Transverse colon (tissue), 4 donors: ENCODE measurements around the gene MINDY4B. TPM values are rescaled to one million over a fixed set of nuclear protein-coding genes. Genes with fewer than 3 reads are reported as not detected.

ENCODE experiments used
- DNase-seq: peaks from one replicate; pipeline ENCODE4 v3.0.0-alpha.2; 2019
- H3K27ac ChIP-seq, 4 donors: fragments of 200-600 bp; sonication (generic); 2 replicates each; pipeline ENCODE4 v1.5.1; 2016 to 2018; ENCODE audit warnings: inconsistent platforms in 4 of 4
- H3K27me3 ChIP-seq: fragments of 200-600 bp; sonication (generic); 2 replicates; pipeline ENCODE4 v1.5.1; 2017; ENCODE audit warnings: inconsistent platforms
- H3K36me3 ChIP-seq, 4 donors: fragments of 200-600 bp; sonication (generic); 2 replicates each; pipeline ENCODE4 v1.5.1; 2017 to 2019; ENCODE audit warnings: inconsistent platforms in 4 of 4
- H3K4me1 ChIP-seq, 4 donors: fragments of 200-600 bp; sonication (generic); 2 replicates each; pipeline ENCODE4 v1.5.1; 2017 to 2020; ENCODE audit warnings: inconsistent platforms in 4 of 4
- H3K4me3 ChIP-seq, 4 donors: fragments of 200-600 bp; sonication (generic); 1 replicate in 1 of 4; 2 replicates in 3 of 4; pipeline versions ENCODE4 v1.5.1 to v1.6.1; 2017 to 2019; ENCODE audit warnings: inconsistent platforms in 4 of 4
- H3K9me3 ChIP-seq, 2 donors: fragments of 200-600 bp; sonication (generic); 2 replicates each; pipeline ENCODE4 v1.5.1; 2017 to 2019; ENCODE audit warnings: inconsistent platforms in 2 of 2
- EP300 ChIP-seq: sonication (generic); formaldehyde crosslinking; IDR thresholded peaks from one replicate; pipeline ENCODE4 v1.6.1; 2017; ENCODE audit warnings: antibody characterized with exemption, low read depth
- POLR2A ChIP-seq: fragments of 450-650 bp; IDR thresholded peaks from one replicate; pipeline ENCODE4 v1.6.1; 2016; ENCODE audit warnings: antibody characterized with exemption, mild to moderate bottlenecking, moderate library complexity
- POLR2AphosphoS5 ChIP-seq, 3 donors: sonication (generic); formaldehyde crosslinking; IDR thresholded peaks; one replicate each; pipeline ENCODE4 v1.6.1; 2016; ENCODE audit warnings: antibody characterized with exemption in 3 of 3
- WGBS, 2 donors: methylation state at CpG; one replicate each; pipeline ENCODE4 v1.1.5; 2018; ENCODE audit warnings: low coverage in 1 of 2; 5-methylcytosine and 5-hydroxymethylcytosine counted together
- in situ Hi-C, 4 donors: fragments of 200-750 bp; cut with MboI; loops; one replicate each; pipeline versions ENCODE4 v1.15.0 to v1.15.1; 2017; ENCODE audit warnings: low sequenced_read_pairs in 3 of 4, low pct_ligation_motif_present in 1 of 4, low pct_unique_long_range_greater_than_20kb in 1 of 4
- intact Hi-C: fragments of 100-400 bp; cut with DNase I; formaldehyde crosslinking; loops from one replicate; pipeline ENCODE4 v1.15.1; 2023; ENCODE audit warnings: low total_unique reads
- total RNA-seq, 4 donors: library from RNA; depleted of rRNA; stranded (reverse); fragments of >200 nt; gene quantifications; one replicate each; pipeline ENCODE4 v1.1.0, GENCODE V29; 2016
- TF ChIP-seq, protein P1 (sequence below), 5 experiments: fragments of 200-600 bp in 3 of 5; fragments of 450-650 bp in 2 of 5; sonication (generic) in 3 of 5; IDR thresholded peaks; 1 replicate in 2 of 5; 2 replicates in 3 of 5; pipeline ENCODE4 v1.5.1; 2016 to 2017; ENCODE audit warnings: antibody characterized with exemption in 5 of 5, inconsistent platforms in 3 of 5, mild to moderate bottlenecking in 2 of 5, moderate library complexity in 1 of 5

The MINDY4B gene
- total RNA-seq, 4 donors from 2014 or later: not detected

DNA sequence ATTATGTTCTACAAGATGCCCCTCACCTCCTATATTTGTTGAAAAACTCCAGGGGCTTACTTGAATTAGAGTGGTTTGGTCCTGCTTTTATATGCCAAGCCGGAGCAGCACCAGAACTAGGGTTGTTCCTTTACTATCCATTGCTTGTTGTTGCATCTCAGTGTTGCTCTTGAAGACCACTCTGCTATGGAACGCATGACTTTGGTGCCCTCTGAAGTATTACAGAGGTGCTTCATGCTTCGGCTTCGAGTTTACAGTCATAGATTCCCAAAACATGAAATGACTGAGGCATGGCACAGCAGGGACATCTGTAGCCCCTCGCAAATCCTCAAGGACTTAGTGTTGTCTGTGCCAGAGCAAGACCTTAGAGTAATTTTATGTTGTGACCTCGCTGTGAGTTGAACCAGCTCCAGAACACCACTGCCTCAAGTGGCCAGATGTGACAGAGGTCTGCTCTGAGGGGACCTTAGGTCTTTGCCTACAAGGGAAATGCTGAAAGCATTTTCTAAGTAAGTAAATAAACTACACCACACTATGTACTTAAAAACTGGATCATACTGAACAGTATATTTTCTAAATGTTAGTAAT, 75.1 kb downstream of the MINDY4B start:
- DNase-seq: no peak
- H3K36me3 ChIP-seq: no peaks in the 10 kb centered on the region
- in situ Hi-C loops (no loop called here), intact Hi-C loops (no loop called here)
- no peaks in the 10 kb centered on the region for H3K4me1 ChIP-seq
- no peaks in the 10 kb centered on the region for H3K9me3 ChIP-seq
- TF ChIP-seq POLR2A: no peak
- TF ChIP-seq, protein P1, sequence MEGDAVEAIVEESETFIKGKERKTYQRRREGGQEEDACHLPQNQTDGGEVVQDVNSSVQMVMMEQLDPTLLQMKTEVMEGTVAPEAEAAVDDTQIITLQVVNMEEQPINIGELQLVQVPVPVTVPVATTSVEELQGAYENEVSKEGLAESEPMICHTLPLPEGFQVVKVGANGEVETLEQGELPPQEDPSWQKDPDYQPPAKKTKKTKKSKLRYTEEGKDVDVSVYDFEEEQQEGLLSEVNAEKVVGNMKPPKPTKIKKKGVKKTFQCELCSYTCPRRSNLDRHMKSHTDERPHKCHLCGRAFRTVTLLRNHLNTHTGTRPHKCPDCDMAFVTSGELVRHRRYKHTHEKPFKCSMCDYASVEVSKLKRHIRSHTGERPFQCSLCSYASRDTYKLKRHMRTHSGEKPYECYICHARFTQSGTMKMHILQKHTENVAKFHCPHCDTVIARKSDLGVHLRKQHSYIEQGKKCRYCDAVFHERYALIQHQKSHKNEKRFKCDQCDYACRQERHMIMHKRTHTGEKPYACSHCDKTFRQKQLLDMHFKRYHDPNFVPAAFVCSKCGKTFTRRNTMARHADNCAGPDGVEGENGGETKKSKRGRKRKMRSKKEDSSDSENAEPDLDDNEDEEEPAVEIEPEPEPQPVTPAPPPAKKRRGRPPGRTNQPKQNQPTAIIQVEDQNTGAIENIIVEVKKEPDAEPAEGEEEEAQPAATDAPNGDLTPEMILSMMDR (IDR thresholded peaks at IDR 0.05): no peak
- TF ChIP-seq POLR2AphosphoS5 (IDR thresholded peaks at IDR 0.05): no peak
- TF ChIP-seq EP300: no peak
- no peak overlapping the region for H3K4me3 ChIP-seq
- no peaks in the 10 kb centered on the region for H3K27me3 ChIP-seq
- WGBS, 2 donors: 79 to 88% methylated on average over 1 to 6 of the region's 6 CpGs
- no peak overlapping the region for H3K27ac ChIP-seq

- no peaks in the 10 kb centered on the region for H3K4me1 ChIP-seq
- intact Hi-C loops (no loop called here), in situ Hi-C loops (no loop called here)
- no peak for DNase-seq
- H3K36me3 ChIP-seq: no peaks in the 10 kb centered on the region
- H3K27me3 ChIP-seq: no peaks in the 10 kb centered on the region
- H3K4me3 ChIP-seq: no peak overlapping the region
- H3K27ac ChIP-seq: no peak overlapping the region
- no peaks in the 10 kb centered on the region for H3K9me3 ChIP-seq
- no peak for TF ChIP-seq POLR2AphosphoS5 (IDR thresholded peaks at IDR 0.05)
- WGBS, 2 donors: 63 to 81% methylated on average over 2 to 6 of the region's 6 CpGs
These were observed 75.8 kb downstream of the MINDY4B start for GRCh38 chr3:150829408-150829807.

DNA sequence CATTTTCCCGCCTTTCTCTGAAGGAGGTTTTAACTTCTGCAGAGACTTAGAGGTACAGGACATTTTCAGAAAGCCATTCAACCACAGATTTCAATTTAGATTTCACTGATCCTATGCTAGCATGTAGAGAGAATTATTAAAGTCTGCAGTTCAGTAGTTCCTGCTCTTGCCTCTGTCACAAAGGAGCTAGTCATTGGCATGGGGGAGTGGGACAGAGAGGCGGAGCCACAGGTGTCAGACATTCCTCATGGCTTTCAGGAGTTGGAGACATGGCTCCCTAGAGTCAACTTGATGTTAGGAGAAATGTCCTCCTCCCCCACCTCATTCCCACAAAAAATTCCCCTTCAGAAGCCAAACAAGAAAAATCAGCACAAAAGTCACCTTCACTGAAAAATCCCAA, 76.2 kb downstream of the MINDY4B start:
- in situ Hi-C loops: no loop called here
- no peak overlapping the region for H3K4me3 ChIP-seq
- no peaks in the 10 kb centered on the region for H3K36me3 ChIP-seq
- H3K4me1 ChIP-seq: no peaks in the 10 kb centered on the region
- intact Hi-C loops: no loop called here
- no peak for DNase-seq
- H3K27me3 ChIP-seq: no peaks in the 10 kb centered on the region
- 91% methylated on average over 2 of the region's 2 CpGs; no CpG with 5 or more reads in 1 of the 2 donors for WGBS, 2 donors
- H3K9me3 ChIP-seq: no peaks in the 10 kb centered on the region
- TF ChIP-seq POLR2AphosphoS5 (IDR thresholded peaks at IDR 0.05) (no peak), POLR2A (no peak), EP300 (no peak)
- no peak overlapping the region for H3K27ac ChIP-seq

DNA sequence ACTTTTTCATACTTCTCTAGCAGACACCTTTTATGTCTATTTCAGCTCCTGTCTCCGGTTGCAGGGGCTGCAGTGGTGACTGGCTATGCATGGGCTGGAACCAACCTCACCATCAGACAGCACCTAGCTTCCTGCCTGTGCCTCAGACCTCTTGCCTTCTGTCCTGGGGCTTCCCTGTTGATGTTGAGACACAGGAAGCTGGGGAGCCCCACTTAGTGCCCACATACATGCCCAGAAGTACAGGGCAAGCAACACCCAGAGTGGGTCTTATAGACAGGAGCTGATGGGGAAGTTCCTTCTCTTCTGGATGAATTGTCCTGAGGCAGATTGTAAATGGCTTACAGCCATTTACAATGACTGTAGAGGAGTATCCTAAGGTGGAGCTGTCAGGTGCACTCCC, 77.0 kb downstream of the MINDY4B start:
- 78 to 93% methylated on average over 1 of the region's 1 CpG for WGBS, 2 donors
- no peak for TF ChIP-seq POLR2A
- TF ChIP-seq, protein P1 (IDR thresholded peaks at IDR 0.05): no peak
- no peak for TF ChIP-seq EP300
- no peak for TF ChIP-seq POLR2AphosphoS5 (IDR thresholded peaks at IDR 0.05)
- in situ Hi-C loops (no loop called here), intact Hi-C loops (no loop called here)
- no peaks in the 10 kb centered on the region for H3K27me3 ChIP-seq
- H3K27ac ChIP-seq: no peak overlapping the region
- H3K9me3 ChIP-seq: no peaks in the 10 kb centered on the region
- H3K4me3 ChIP-seq: no peak overlapping the region
- no peak for DNase-seq
- no peaks in the 10 kb centered on the region for H3K4me1 ChIP-seq
- no peaks in the 10 kb centered on the region for H3K36me3 ChIP-seq

GRCh38 chr3:150826466-150827282, 78.6 kb downstream of the MINDY4B start:
- intact Hi-C loops: no loop called here
- 88% methylated on average over 12 of the region's 12 CpGs; no CpG with 5 or more reads in 1 of the 2 donors for WGBS, 2 donors

More at GRCh38 chr3:150826466-150827282, 78.6 kb downstream of the MINDY4B start:
- no peaks in the 10 kb centered on the region for H3K9me3 ChIP-seq
- no peak overlapping the region for H3K27ac ChIP-seq
- in situ Hi-C loops: no loop called here
- no peak for TF ChIP-seq POLR2A
- TF ChIP-seq POLR2AphosphoS5 (IDR thresholded peaks at IDR 0.05): no peak
- TF ChIP-seq, protein P1 (IDR thresholded peaks at IDR 0.05): no peak
- no peak for TF ChIP-seq EP300
- no peaks in the 10 kb centered on the region for H3K27me3 ChIP-seq
- H3K36me3 ChIP-seq: no peaks in the 10 kb centered on the region
- DNase-seq: no peak
- no peak overlapping the region for H3K4me3 ChIP-seq
- no peaks in the 10 kb centered on the region for H3K4me1 ChIP-seq
